ENCODE results near the gene KLF12. TPM values are rescaled to one million over a fixed set of nuclear protein-coding genes. Genes with fewer than 3 reads are reported as not detected.

The KLF12 gene
- polyA plus RNA-seq, 3 donors, result 0.04 to 1.3 (median 0.38) TPM

- no CpG with 5 or more reads among the region's 2 CpGs for WGBS (ENCODE audit: insufficient coverage)
- intact Hi-C loops (cut with micrococcal nuclease), result no loop called here
Measured at GRCh38 chr13:74145249-74145975, 11.2 kb upstream of the KLF12 start.

GRCh38 chr13:74144269-74144668, 10.1 kb upstream of the KLF12 start:
- Histone ChIP-seq H3K4me1 (ENCODE audit: control insufficient read depth in 1 of 2, insufficient read depth in 2 of 2, low read length in 2 of 2) (no peaks in the 10 kb centered on the region), H3K36me3 (replicated peaks in 1 of 2; ENCODE audit: control insufficient read depth in 1 of 2, insufficient read depth in 2 of 2, low read length in 2 of 2) (no peaks in the 10 kb centered on the region), H3K4me3 (replicated peaks in 1 of 3; ENCODE audit: low read depth in 2 of 3, low read length in 3 of 3) (no peak overlapping the region), H3K79me2 (ENCODE audit: insufficient read depth, low read length) (no peaks in the 10 kb centered on the region), H2AFZ (ENCODE audit: insufficient read depth, low read depth, low read length, poor library complexity, severe bottlenecking) (no peak overlapping the region), H4K20me1 (ENCODE audit: insufficient read depth, low read length) (no peaks in the 10 kb centered on the region), H3K4me2 (replicated peaks; ENCODE audit: extremely low read depth, low read length, poor library complexity, severe bottlenecking) (no peak overlapping the region), H3K9me3 (replicated peaks in 1 of 2; ENCODE audit: control insufficient read depth in 1 of 2, insufficient read depth in 1 of 2, low read length in 2 of 2) (no peaks in the 10 kb centered on the region), H3K9ac (ENCODE audit: insufficient read depth, low read length, poor library complexity, severe bottlenecking) (no peak overlapping the region), H3K27ac (ENCODE audit: low read depth in 1 of 2, low read length in 2 of 2) (no peak overlapping the region), H3K27me3 (ENCODE audit: control insufficient read depth in 2 of 2, insufficient read depth in 2 of 2, low read length in 2 of 2) (no peaks in the 10 kb centered on the region)
- H3K36me3 Mint-ChIP-seq, result no peaks in the 10 kb centered on the region
- H3K4me1 Mint-ChIP-seq, result no peaks in the 10 kb centered on the region
- H3K27ac Mint-ChIP-seq, result no peak overlapping the region
- H3K27me3 Mint-ChIP-seq (ENCODE audit: low read depth in 3 of 3), result peaks cover 3 to 7% (median 3%) of the 10 kb centered on the region in 3 donors
- WGBS (ENCODE audit: insufficient coverage), result no CpG with 5 or more reads among the region's 3 CpGs
- intact Hi-C loops (cut with micrococcal nuclease), result no loop called here
- no peak overlapping the region for H3K4me3 Mint-ChIP-seq
- no peak for TF ChIP-seq CTCF (IDR thresholded peaks at IDR 0.05)
- DNase-seq, result no peak
- peaks cover 0 to 2% (median 0%) of the 10 kb centered on the region in 7 donors for H3K9me3 Mint-ChIP-seq

More at GRCh38 chr13:74145249-74145975, 11.2 kb upstream of the KLF12 start:
- H3K4me3 Mint-ChIP-seq, result no peak overlapping the region
- H3K4me3 ChIP-seq (replicated peaks in 1 of 3; ENCODE audit: low read depth in 2 of 3, low read length in 3 of 3), result no peak overlapping the region
- no peaks in the 10 kb centered on the region for H3K36me3 Mint-ChIP-seq
- H3K27me3 ChIP-seq (ENCODE audit: control insufficient read depth in 2 of 2, insufficient read depth in 2 of 2, low read length in 2 of 2), result no peaks in the 10 kb centered on the region
- no peak overlapping the region for H3K4me2 ChIP-seq (replicated peaks; ENCODE audit: extremely low read depth, low read length, poor library complexity, severe bottlenecking)
- H3K27ac ChIP-seq (ENCODE audit: low read depth in 1 of 2, low read length in 2 of 2), result no peak overlapping the region
- no peaks in the 10 kb centered on the region for H3K36me3 ChIP-seq (replicated peaks in 1 of 2; ENCODE audit: control insufficient read depth in 1 of 2, insufficient read depth in 2 of 2, low read length in 2 of 2)
- H3K27ac Mint-ChIP-seq, result no peak overlapping the region
- no peaks in the 10 kb centered on the region for H3K9me3 ChIP-seq (replicated peaks in 1 of 2; ENCODE audit: control insufficient read depth in 1 of 2, insufficient read depth in 1 of 2, low read length in 2 of 2)
- DNase-seq, result no peak
- H3K79me2 ChIP-seq (ENCODE audit: insufficient read depth, low read length), result no peaks in the 10 kb centered on the region
- peaks cover 3 to 8% (median 5%) of the 10 kb centered on the region in 3 donors for H3K27me3 Mint-ChIP-seq (ENCODE audit: low read depth in 3 of 3)
- TF ChIP-seq CTCF (IDR thresholded peaks at IDR 0.05), result no peak
- H3K9ac ChIP-seq (ENCODE audit: insufficient read depth, low read length, poor library complexity, severe bottlenecking), result no peak overlapping the region
- no peaks in the 10 kb centered on the region for H4K20me1 ChIP-seq (ENCODE audit: insufficient read depth, low read length)
- peaks cover 0 to 2% (median 0%) of the 10 kb centered on the region in 7 donors for H3K9me3 Mint-ChIP-seq
- no peaks in the 10 kb centered on the region for H3K4me1 ChIP-seq (ENCODE audit: control insufficient read depth in 1 of 2, insufficient read depth in 2 of 2, low read length in 2 of 2)
- no peak overlapping the region for H2AFZ ChIP-seq (ENCODE audit: insufficient read depth, low read depth, low read length, poor library complexity, severe bottlenecking)
- H3K4me1 Mint-ChIP-seq, result no peaks in the 10 kb centered on the region

All from CD14-positive monocyte (primary cell).